GM10266 (cell line): ENCODE results near the gene CDC42SE1.

Source experiments
- DNase-seq: peaks from one replicate; pipeline ENCODE4 v3.0.0; 2012; ENCODE audit errors: extremely low spot score
- TF ChIP-seq, protein P1 (sequence below): IDR thresholded peaks from 2 replicates; pipeline ENCODE4 v1.5.1; 2012; ENCODE audit warnings: mild to moderate bottlenecking, low read depth; ENCODE audit not compliant: control insufficient read depth, insufficient read depth; ENCODE audit errors: missing control alignments

CDC42SE1 gene

DNA sequence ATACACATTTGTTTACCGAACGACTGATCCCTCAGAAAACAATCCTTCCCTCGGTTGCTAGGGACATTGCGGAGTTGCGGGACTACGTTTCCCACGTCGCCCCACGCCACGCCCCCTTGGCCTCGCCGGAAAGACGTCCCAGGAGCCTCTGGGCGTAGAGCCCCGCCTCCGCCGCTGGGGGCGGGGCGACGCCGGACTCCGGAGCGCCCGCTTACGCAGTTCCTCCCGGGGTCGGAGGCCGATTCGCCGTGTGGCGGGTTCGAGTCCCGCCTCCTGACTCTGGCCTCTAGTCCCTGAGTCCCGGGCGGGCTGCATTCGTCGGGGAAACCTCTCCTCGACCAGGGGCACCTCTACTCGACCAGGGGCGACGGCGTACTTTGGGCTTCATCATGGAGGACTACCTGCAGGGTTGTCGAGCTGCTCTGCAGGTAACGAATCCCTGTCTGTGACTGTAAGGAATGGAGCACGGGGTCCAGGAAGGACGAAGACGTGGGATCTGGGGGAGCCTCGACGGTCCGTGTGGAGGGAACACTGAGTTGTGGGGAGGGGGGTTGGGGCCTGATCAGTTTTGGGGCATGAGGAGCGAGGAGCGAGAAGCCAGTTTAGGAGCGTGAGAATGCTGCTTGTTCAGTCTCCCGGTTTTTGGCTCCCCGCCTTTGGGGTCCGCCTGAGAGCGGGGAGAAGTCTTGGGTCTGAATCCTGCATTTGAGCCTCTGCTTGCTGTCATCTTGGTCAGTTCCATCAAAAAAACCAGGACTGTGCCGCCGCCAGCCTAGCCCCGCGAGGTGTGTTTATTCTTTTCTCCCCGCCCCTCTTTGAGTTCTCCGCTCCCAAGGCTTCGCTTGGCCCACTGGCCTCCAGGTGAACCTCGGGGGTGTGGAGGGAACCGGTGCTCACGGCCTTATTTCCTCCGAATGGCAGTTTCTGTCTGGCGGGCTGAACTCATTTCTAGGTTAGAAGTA, 50.9 kb downstream of the CDC42SE1 start, which contains the start of gene PRUNE1:
TSS of gene PRUNE1 (plus strand) at position 206 of the 962 bp plus-strand sequence. CDS start at position 390, 184 bp downstream.
- TF ChIP-seq, protein P1, sequence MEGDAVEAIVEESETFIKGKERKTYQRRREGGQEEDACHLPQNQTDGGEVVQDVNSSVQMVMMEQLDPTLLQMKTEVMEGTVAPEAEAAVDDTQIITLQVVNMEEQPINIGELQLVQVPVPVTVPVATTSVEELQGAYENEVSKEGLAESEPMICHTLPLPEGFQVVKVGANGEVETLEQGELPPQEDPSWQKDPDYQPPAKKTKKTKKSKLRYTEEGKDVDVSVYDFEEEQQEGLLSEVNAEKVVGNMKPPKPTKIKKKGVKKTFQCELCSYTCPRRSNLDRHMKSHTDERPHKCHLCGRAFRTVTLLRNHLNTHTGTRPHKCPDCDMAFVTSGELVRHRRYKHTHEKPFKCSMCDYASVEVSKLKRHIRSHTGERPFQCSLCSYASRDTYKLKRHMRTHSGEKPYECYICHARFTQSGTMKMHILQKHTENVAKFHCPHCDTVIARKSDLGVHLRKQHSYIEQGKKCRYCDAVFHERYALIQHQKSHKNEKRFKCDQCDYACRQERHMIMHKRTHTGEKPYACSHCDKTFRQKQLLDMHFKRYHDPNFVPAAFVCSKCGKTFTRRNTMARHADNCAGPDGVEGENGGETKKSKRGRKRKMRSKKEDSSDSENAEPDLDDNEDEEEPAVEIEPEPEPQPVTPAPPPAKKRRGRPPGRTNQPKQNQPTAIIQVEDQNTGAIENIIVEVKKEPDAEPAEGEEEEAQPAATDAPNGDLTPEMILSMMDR: no peak

GRCh38 chr1:151007853-151008243, 51.6 kb downstream of the CDC42SE1 start:
- DNase-seq: no peak
- TF ChIP-seq, protein P1: no peak

More for the DNA sequence above, 50.9 kb downstream of the CDC42SE1 start, which contains the start of gene PRUNE1:
- DNase-seq: peak; percentile 96

DNA sequence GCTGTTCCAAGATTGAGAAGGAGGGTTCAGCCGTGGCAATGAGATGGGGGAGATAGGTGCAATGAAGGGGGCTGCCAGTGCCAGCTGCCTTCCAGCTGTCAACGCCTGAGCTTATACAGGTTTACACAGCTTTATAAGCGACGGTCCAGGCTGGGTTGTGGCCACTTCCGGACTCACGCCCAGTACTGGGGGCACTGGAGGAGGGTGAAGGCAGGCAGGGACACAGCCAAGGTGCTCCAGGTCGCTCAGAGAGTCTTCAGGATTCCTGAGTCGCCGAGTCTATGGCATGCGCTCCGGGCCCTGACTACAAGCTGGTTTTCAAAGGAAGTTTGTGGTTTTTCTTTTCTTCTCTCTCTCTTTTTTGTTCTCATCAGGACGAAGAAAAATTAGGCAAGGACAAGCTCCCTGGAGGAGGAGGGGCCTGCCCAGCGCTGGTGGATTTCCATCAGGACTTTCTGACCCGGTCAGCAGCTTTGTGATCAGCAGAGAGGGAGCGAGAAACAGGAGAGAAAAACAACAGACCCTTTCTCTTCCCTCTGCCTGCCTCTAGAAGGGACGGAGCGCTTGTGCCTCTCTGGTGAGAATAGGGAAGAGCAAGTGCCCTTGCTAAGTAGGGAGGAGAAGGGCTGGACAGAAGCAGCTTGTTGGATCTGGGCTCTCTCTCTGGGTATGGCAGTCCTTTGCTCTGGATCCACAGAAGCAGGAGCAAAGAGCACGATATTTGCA, 52.9 kb downstream of the CDC42SE1 start, which contains the start of gene MINDY1:
TSS of gene MINDY1 (minus strand) at position 576 of the 726 bp plus-strand sequence. CDS start 4,285 bp downstream, outside the sequence.
- TF ChIP-seq, protein P1: peak; percentile 35
- peak; percentile 65 for DNase-seq

DNA sequence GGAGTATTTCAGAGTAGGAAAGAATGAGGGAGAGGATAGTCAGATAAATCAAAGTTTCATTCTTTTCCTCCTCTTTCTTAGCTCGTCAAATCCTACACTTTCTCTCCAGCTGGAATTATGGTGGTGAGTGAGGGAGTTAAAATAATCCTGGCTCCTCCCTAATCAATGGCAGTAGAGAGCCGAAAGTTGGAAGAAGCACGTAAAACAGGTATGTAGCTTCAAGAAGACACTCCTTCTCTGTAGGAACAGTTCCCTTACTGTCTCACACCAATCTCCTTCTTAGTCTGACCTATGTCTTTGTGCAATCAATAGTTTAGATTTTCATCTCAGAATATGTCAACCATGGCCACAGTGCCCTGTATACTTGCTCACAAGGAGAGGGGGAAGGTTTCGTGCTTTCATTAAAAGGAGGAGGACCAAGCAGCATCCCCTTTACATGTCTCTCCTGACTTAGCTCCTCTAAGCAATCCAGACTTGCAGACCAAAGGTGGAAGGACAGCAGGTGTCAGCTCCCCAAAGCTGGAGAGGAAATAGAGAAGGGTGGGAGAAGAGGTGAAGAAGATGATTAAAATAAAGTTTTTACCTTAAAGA, 53.6 kb downstream of the CDC42SE1 start:
- DNase-seq: no peak
- TF ChIP-seq, protein P1: no peak

DNA sequence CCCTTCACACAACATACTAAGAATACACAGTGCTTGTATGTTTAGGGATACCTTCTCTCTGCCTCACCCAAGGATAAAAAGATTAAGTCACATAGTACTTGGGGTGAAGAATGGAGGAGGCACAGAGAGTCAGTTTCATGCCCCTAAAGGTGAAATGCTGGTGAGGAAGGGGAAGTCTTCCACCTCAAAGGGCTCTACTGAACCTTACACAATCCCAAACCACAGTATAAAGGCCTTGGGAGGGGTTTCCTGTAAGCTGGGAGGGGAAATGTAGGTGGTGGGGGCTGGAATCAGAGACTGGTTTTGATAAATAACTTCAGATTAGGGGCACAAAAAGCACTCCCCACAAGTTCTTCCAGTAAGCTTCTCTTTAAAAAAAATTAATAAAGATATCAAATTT, 56.2 kb downstream of the CDC42SE1 start:
- TF ChIP-seq, protein P1: no peak
- DNase-seq: no peak

DNA sequence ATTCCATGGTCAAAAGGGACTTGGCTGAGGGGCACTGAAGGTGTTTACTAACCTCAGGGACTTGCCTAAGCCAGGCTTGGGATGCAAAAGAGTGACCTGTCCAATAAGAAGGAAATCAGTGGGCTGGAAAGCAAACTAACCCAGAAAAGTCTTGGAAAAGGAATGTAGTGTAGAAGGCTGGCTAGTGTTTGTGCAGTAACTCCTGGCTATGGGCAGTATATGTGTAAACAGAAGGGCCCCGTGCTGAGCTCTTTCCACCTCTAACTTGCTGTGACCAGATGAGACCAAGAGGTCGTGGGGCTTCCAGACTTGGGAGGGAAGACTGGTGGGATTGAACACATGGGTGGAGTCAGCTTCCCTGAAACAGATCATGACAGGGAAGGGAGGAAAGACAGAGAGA, 56.8 kb downstream of the CDC42SE1 start:
- TF ChIP-seq, protein P1: no peak
- DNase-seq: no peak
